Vagina (tissue), 2 donors: ENCODE results near the gene BLMH. TPM values are rescaled to one million over a fixed set of nuclear protein-coding genes. Genes with fewer than 3 reads are reported as not detected.

Source experiments
- DNase-seq, 2 donors: peaks; one replicate each; pipeline ENCODE4 v3.0.0-alpha.2; 2017; ENCODE audit errors: extremely low spot score in 2 of 2
- H3K27ac ChIP-seq: fragments of 200-600 bp; sonication (generic); one replicate; pipeline ENCODE4 v1.5.1; 2019
- H3K27me3 ChIP-seq: fragments of 200-600 bp; sonication (generic); one replicate; pipeline ENCODE4 v1.5.1; 2019
- H3K36me3 ChIP-seq, 2 donors: fragments of 200-600 bp; sonication (generic); one replicate each; pipeline ENCODE4 v1.5.1; 2017 to 2019
- H3K4me1 ChIP-seq: fragments of 200-600 bp; sonication (generic); one replicate; pipeline ENCODE4 v1.5.1; 2019
- H3K4me3 ChIP-seq, 2 donors: fragments of 200-600 bp; sonication (generic); 1 replicate in 1 of 2; 2 replicates in 1 of 2; pipeline ENCODE4 v1.5.1; 2016 to 2019
- H3K9me3 ChIP-seq: fragments of 200-600 bp; sonication (generic); one replicate; pipeline ENCODE4 v1.5.1; 2019
- CTCF ChIP-seq, 3 experiments: fragments of 450-650 bp in 2 of 3; fragments of 200-600 bp in 1 of 3; sonication (generic) in 1 of 3; IDR thresholded peaks; one replicate each; pipeline ENCODE4 v1.5.1; 2017 to 2019; ENCODE audit warnings: antibody characterized with exemption in 3 of 3, mild to moderate bottlenecking in 2 of 3, moderate library complexity in 2 of 3
- POLR2A ChIP-seq, 2 donors: fragments of 450-650 bp; IDR thresholded peaks; one replicate each; pipeline ENCODE4 v1.6.1; 2017; ENCODE audit warnings: antibody characterized with exemption in 2 of 2, mild to moderate bottlenecking in 2 of 2, moderate library complexity in 2 of 2
- POLR2AphosphoS5 ChIP-seq, 2 donors: sonication (generic); formaldehyde crosslinking; IDR thresholded peaks; one replicate each; pipeline ENCODE4 v1.9.0; 2017; ENCODE audit warnings: antibody characterized with exemption in 2 of 2, mild to moderate bottlenecking in 2 of 2, low read depth in 1 of 2; ENCODE audit not compliant: insufficient read depth in 1 of 2
- intact Hi-C: fragments of 100-400 bp; cut with DNase I; formaldehyde crosslinking; loops from one replicate; pipeline ENCODE4 v1.15.1; 2023
- total RNA-seq: library from RNA; depleted of rRNA; stranded (reverse); fragments of >200 nt; gene quantifications from one replicate; pipeline ENCODE4 v1.2.3, GENCODE V29; 2016

Gene BLMH
- total RNA-seq, 1 donor from 2014 or later, result 44.2 TPM

GRCh38 chr17:30237296-30238002, 54.3 kb downstream of the BLMH start:
- Histone ChIP-seq H3K27me3 (no peaks in the 10 kb centered on the region), H3K36me3 (no peaks in the 10 kb centered on the region), H3K9me3 (no peaks in the 10 kb centered on the region), H3K4me3 (no peak overlapping the region), H3K4me1 (peaks cover 30% of the 10 kb centered on the region), H3K27ac (no peak overlapping the region)
- TF ChIP-seq POLR2A (IDR thresholded peaks at IDR 0.05), result no peak
- no peak for TF ChIP-seq CTCF (IDR thresholded peaks at IDR 0.05)
- TF ChIP-seq POLR2AphosphoS5 (IDR thresholded peaks at IDR 0.05; ENCODE audit: insufficient read depth in 1 of 2, low read depth in 1 of 2), result no peak
- intact Hi-C loops, result no loop called here
- no peak for DNase-seq

GRCh38 chr17:30236766-30237165, 55.0 kb downstream of the BLMH start:
- Histone ChIP-seq H3K4me1 (peaks cover 30% of the 10 kb centered on the region), H3K9me3 (no peaks in the 10 kb centered on the region), H3K36me3 (no peaks in the 10 kb centered on the region), H3K4me3 (no peak overlapping the region), H3K27ac (no peak overlapping the region), H3K27me3 (no peaks in the 10 kb centered on the region)
- intact Hi-C loops, result no loop called here
- TF ChIP-seq POLR2AphosphoS5 (IDR thresholded peaks at IDR 0.05; ENCODE audit: insufficient read depth in 1 of 2, low read depth in 1 of 2) (no peak), POLR2A (IDR thresholded peaks at IDR 0.05) (no peak), CTCF (IDR thresholded peaks at IDR 0.05) (no peak)
- DNase-seq, result peak in 1 of 2 donors; percentile 70

- Histone ChIP-seq H3K27ac (no peak overlapping the region), H3K27me3 (no peaks in the 10 kb centered on the region), H3K4me1 (peaks cover 30% of the 10 kb centered on the region), H3K9me3 (no peaks in the 10 kb centered on the region), H3K4me3 (peak overlapping the region in 1 of 2 donors; percentile 45), H3K36me3 (no peaks in the 10 kb centered on the region)
- intact Hi-C loops, result no loop called here
- TF ChIP-seq CTCF (IDR thresholded peaks at IDR 0.05) (no peak), POLR2AphosphoS5 (IDR thresholded peaks at IDR 0.05; ENCODE audit: insufficient read depth in 1 of 2, low read depth in 1 of 2) (no peak), POLR2A (IDR thresholded peaks at IDR 0.05) (no peak)
- DNase-seq, result no peak
Observed at GRCh38 chr17:30236297-30236624, 55.5 kb downstream of the BLMH start.

- Histone ChIP-seq H3K27me3 (no peaks in the 10 kb centered on the region), H3K36me3 (no peaks in the 10 kb centered on the region), H3K4me1 (peaks cover 30% of the 10 kb centered on the region), H3K9me3 (no peaks in the 10 kb centered on the region), H3K4me3 (peak within 1 kb of the TSS; percentile 35 to 45), H3K27ac (no peak within 1 kb of the TSS)
- no peak for DNase-seq
- TF ChIP-seq POLR2AphosphoS5 (IDR thresholded peaks at IDR 0.05; ENCODE audit: insufficient read depth in 1 of 2, low read depth in 1 of 2) (no peak), CTCF (IDR thresholded peaks at IDR 0.05) (no peak), POLR2A (IDR thresholded peaks at IDR 0.05) (no peak)
- intact Hi-C loops, result no loop called here
Observed at GRCh38 chr17:30235386-30236296, 56.1 kb downstream of the BLMH start, which contains the start of gene SLC6A4. TSS of gene SLC6A4 (minus strand) at chr17:30235697. CDS start at chr17:30221958, 13,739 bp downstream.
